Upper lobe of left lung (tissue), 6 donors: ENCODE results near the gene ST7. TPM values are rescaled to one million over a fixed set of nuclear protein-coding genes. Genes with fewer than 3 reads are reported as not detected.

ENCODE experiments used
- ATAC-seq, 2 donors: fragments of 200-7000 bp; cut with Tn5 transposase; one replicate each; pipeline ENCODE4 v1.9.1; 2022; ENCODE audit warnings: mild to moderate bottlenecking in 2 of 2, moderate library complexity in 2 of 2; ENCODE audit not compliant: low FRiP score in 2 of 2
- DNase-seq, 2 donors: peaks; one replicate each; pipeline ENCODE4 v3.0.0-alpha.2; 2019 to 2020
- H3K27ac ChIP-seq, 4 donors: fragments of 200-600 bp; sonication (generic); one replicate each; pipeline ENCODE4 v1.5.1; 2016 to 2019
- H3K27me3 ChIP-seq, 4 donors: fragments of 200-600 bp; sonication (generic); one replicate each; pipeline ENCODE4 v1.5.1; 2017 to 2019
- H3K36me3 ChIP-seq, 4 donors: fragments of 200-600 bp; sonication (generic); one replicate each; pipeline ENCODE4 v1.5.1; 2016 to 2019
- H3K4me1 ChIP-seq, 4 donors: fragments of 200-600 bp; sonication (generic); one replicate each; pipeline ENCODE4 v1.5.1; 2018 to 2019
- H3K4me3 ChIP-seq, 4 donors: fragments of 200-600 bp; sonication (generic); one replicate each; pipeline ENCODE4 v1.5.1; 2017 to 2019; ENCODE audit warnings: mild to moderate bottlenecking in 2 of 4, moderate library complexity in 1 of 4
- H3K9me3 ChIP-seq, 4 donors: fragments of 200-600 bp; sonication (generic); one replicate each; pipeline ENCODE4 v1.5.1; 2018 to 2019
- EP300 ChIP-seq, 4 donors: sonication (generic); formaldehyde crosslinking; IDR thresholded peaks; one replicate each; pipeline ENCODE4 v1.5.1; 2017; ENCODE audit warnings: antibody characterized with exemption in 4 of 4, control low read depth in 2 of 4
- POLR2A ChIP-seq, 4 donors: fragments of 450-650 bp; IDR thresholded peaks; one replicate each; pipeline ENCODE4 v1.5.1; 2016 to 2017; ENCODE audit warnings: antibody characterized with exemption in 4 of 4, mild to moderate bottlenecking in 2 of 4
- POLR2AphosphoS5 ChIP-seq, 2 donors: sonication (generic); formaldehyde crosslinking; IDR thresholded peaks; one replicate each; pipeline ENCODE4 v1.5.1; 2017; ENCODE audit warnings: antibody characterized with exemption in 2 of 2
- WGBS, 2 donors: methylation state at CpG; one replicate each; pipeline ENCODE4 v1.1.5; 2017 to 2018; 5-methylcytosine and 5-hydroxymethylcytosine counted together
- total RNA-seq, 6 donors: library from RNA; depleted of rRNA in 4 of 6; stranded (reverse); fragments of >200 nt in 4 of 6; gene quantifications; one replicate each; pipeline versions ENCODE4 v1.1.0 to v1.2.1, GENCODE V29; 2016 to 2021
- TF ChIP-seq, protein P1 (sequence below), 6 experiments: fragments of 450-650 bp in 4 of 6; fragments of 200-600 bp in 2 of 6; sonication (generic) in 2 of 6; IDR thresholded peaks; one replicate each; pipeline ENCODE4 v1.5.1; 2016 to 2019; ENCODE audit warnings: antibody characterized with exemption in 6 of 6
- donor health status: DM: no; HTN: no; CAD: no; lungs with moderate emphysema.
- donor health status: DM: no; HTN: yes; CAD: no; lungs with severe emphysema.

Gene ST7
- total RNA-seq, 6 donors from 2014 or later: 36.0 to 135 (median 73.4) TPM

GRCh38 chr7:117250245-117250644, 296.9 kb downstream of the ST7 start:
- no peaks in the 10 kb centered on the region for H3K27me3 ChIP-seq
- H3K27ac ChIP-seq: no peak overlapping the region
- no peaks in the 10 kb centered on the region for H3K36me3 ChIP-seq
- ATAC-seq (no peak), DNase-seq (no peak)
- H3K9me3 ChIP-seq: no peaks in the 10 kb centered on the region
- H3K4me3 ChIP-seq: no peak overlapping the region
- H3K4me1 ChIP-seq: no peaks in the 10 kb centered on the region
- no peak for TF ChIP-seq POLR2A (IDR thresholded peaks at IDR 0.05)
- TF ChIP-seq, protein P1, sequence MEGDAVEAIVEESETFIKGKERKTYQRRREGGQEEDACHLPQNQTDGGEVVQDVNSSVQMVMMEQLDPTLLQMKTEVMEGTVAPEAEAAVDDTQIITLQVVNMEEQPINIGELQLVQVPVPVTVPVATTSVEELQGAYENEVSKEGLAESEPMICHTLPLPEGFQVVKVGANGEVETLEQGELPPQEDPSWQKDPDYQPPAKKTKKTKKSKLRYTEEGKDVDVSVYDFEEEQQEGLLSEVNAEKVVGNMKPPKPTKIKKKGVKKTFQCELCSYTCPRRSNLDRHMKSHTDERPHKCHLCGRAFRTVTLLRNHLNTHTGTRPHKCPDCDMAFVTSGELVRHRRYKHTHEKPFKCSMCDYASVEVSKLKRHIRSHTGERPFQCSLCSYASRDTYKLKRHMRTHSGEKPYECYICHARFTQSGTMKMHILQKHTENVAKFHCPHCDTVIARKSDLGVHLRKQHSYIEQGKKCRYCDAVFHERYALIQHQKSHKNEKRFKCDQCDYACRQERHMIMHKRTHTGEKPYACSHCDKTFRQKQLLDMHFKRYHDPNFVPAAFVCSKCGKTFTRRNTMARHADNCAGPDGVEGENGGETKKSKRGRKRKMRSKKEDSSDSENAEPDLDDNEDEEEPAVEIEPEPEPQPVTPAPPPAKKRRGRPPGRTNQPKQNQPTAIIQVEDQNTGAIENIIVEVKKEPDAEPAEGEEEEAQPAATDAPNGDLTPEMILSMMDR (IDR thresholded peaks at IDR 0.05): no peak
- TF ChIP-seq POLR2AphosphoS5 (IDR thresholded peaks at IDR 0.05): no peak
- TF ChIP-seq EP300 (IDR thresholded peaks at IDR 0.05): no peak

GRCh38 chr7:117250801-117251200, 297.5 kb downstream of the ST7 start:
- WGBS, 2 donors: 68 to 84% methylated on average over 4 of the region's 4 CpGs

GRCh38 chr7:117251687-117252086, 298.4 kb downstream of the ST7 start:
- no peaks in the 10 kb centered on the region for H3K4me1 ChIP-seq
- TF ChIP-seq EP300 (IDR thresholded peaks at IDR 0.05) (no peak), POLR2A (IDR thresholded peaks at IDR 0.05) (no peak), POLR2AphosphoS5 (IDR thresholded peaks at IDR 0.05) (no peak)
- H3K36me3 ChIP-seq: no peaks in the 10 kb centered on the region
- no peaks in the 10 kb centered on the region for H3K9me3 ChIP-seq
- no peaks in the 10 kb centered on the region for H3K27me3 ChIP-seq
- H3K4me3 ChIP-seq: no peak overlapping the region
- no peak for DNase-seq
- peak in 1 of 2 donors; percentile 42 for ATAC-seq
- H3K27ac ChIP-seq: no peak overlapping the region
- 83 to 96% methylated on average over 4 of the region's 4 CpGs for WGBS, 2 donors

More at GRCh38 chr7:117250801-117251200, 297.5 kb downstream of the ST7 start:
- Histone ChIP-seq H3K36me3 (no peaks in the 10 kb centered on the region), H3K27ac (no peak overlapping the region), H3K9me3 (no peaks in the 10 kb centered on the region), H3K4me3 (no peak overlapping the region), H3K27me3 (no peaks in the 10 kb centered on the region), H3K4me1 (no peaks in the 10 kb centered on the region)
- ATAC-seq (peak in 1 of 2 donors; percentile 58), DNase-seq (no peak)
- TF ChIP-seq POLR2AphosphoS5 (IDR thresholded peaks at IDR 0.05): no peak
- no peak for TF ChIP-seq EP300 (IDR thresholded peaks at IDR 0.05)
- TF ChIP-seq, protein P1 (IDR thresholded peaks at IDR 0.05): no peak
- TF ChIP-seq POLR2A (IDR thresholded peaks at IDR 0.05): no peak

GRCh38 chr7:117259615-117260014, 306.3 kb downstream of the ST7 start:
- no peaks in the 10 kb centered on the region for H3K9me3 ChIP-seq
- H3K4me3 ChIP-seq: no peak overlapping the region
- ATAC-seq: no peak
- H3K4me1 ChIP-seq: no peaks in the 10 kb centered on the region
- no peaks in the 10 kb centered on the region for H3K27me3 ChIP-seq
- no peak overlapping the region for H3K27ac ChIP-seq
- no peak for DNase-seq
- whole genome bisulfite sequencing, 2 donors: 0 to 70% methylated on average over 1 of the region's 1 CpG
- TF ChIP-seq, protein P1 (IDR thresholded peaks at IDR 0.05): no peak
- no peak for TF ChIP-seq POLR2AphosphoS5 (IDR thresholded peaks at IDR 0.05)
- no peak for TF ChIP-seq POLR2A (IDR thresholded peaks at IDR 0.05)
- TF ChIP-seq EP300 (IDR thresholded peaks at IDR 0.05): no peak
- H3K36me3 ChIP-seq: no peaks in the 10 kb centered on the region

DNA sequence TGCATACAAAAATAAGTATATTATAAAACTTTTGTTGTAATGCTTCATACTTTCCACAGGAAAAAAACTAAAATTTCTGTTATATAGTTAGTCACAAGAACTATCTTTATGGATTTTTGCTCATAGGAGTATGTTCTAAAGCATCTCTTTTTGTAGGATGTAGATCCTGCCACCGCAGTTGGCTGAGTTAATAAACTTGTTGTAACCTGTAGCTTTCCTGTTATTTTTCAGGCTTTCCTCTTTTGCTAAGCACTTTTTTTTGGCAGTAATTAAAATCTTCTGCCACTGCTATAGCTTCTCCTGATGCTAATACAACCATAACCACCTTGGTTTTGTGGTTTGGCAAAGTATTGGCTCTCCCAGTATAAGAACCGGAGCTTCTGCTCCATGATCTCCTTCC, 309.2 kb downstream of the ST7 start:
- ATAC-seq: no peak
- 83 to 86% methylated on average over 2 of the region's 2 CpGs for WGBS, 2 donors
- H3K4me3 ChIP-seq: no peak overlapping the region

More for the DNA sequence above, 309.2 kb downstream of the ST7 start:
- Histone ChIP-seq H3K27ac (no peak overlapping the region), H3K4me1 (no peaks in the 10 kb centered on the region), H3K36me3 (no peaks in the 10 kb centered on the region), H3K9me3 (no peaks in the 10 kb centered on the region), H3K27me3 (no peaks in the 10 kb centered on the region)
- no peak for TF ChIP-seq POLR2AphosphoS5 (IDR thresholded peaks at IDR 0.05)
- TF ChIP-seq, protein P1 (IDR thresholded peaks at IDR 0.05): no peak
- no peak for TF ChIP-seq POLR2A (IDR thresholded peaks at IDR 0.05)
- no peak for TF ChIP-seq EP300 (IDR thresholded peaks at IDR 0.05)
- no peak for DNase-seq
